Ovary (tissue), 3 donors: ENCODE measurements around the gene COL7A1.

Source experiments
- EP300 ChIP-seq: sonication (generic); formaldehyde crosslinking; IDR thresholded peaks from one replicate; pipeline ENCODE4 v1.6.1; 2017; ENCODE audit warnings: antibody characterized with exemption
- POLR2A ChIP-seq: fragments of 450-650 bp; IDR thresholded peaks from one replicate; pipeline ENCODE4 v1.6.1; 2017; ENCODE audit warnings: antibody characterized with exemption, mild to moderate bottlenecking, moderate library complexity
- TF ChIP-seq, protein P1 (sequence below), 3 donors: fragments of 450-650 bp in 2 of 3; fragments of 200-600 bp in 1 of 3; IDR thresholded peaks; one replicate each; pipeline versions ENCODE4 v1.5.1 to v1.8.0; 2016 to 2022; ENCODE audit warnings: antibody characterized with exemption in 3 of 3, mild to moderate bottlenecking in 1 of 3
- donor health status: DM: no; HTN: no; CAD: no.

DNA sequence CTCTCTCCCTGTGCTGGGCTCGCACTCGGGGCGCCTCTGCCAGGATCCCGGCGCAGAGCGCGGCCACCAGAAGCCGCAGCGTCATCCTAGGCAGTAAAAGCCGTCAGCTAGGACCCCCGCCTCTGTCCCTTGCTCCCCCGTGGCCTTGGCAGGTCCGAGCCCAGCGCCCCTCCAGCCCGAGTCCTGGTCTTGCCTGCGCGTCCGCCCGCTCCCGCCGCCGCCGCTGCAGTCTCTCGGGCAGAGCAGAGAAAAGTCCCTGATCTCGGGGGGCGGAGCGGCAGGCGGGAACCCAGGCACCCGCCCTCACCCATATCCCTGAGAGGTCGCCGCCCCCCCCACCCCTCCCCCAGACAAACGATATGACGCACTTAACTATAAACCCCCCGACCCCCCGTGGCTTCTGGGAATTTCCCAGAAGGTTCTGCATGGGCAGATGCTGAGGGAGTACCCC lies at the start of gene COL7A1:
- TF ChIP-seq, protein P1, sequence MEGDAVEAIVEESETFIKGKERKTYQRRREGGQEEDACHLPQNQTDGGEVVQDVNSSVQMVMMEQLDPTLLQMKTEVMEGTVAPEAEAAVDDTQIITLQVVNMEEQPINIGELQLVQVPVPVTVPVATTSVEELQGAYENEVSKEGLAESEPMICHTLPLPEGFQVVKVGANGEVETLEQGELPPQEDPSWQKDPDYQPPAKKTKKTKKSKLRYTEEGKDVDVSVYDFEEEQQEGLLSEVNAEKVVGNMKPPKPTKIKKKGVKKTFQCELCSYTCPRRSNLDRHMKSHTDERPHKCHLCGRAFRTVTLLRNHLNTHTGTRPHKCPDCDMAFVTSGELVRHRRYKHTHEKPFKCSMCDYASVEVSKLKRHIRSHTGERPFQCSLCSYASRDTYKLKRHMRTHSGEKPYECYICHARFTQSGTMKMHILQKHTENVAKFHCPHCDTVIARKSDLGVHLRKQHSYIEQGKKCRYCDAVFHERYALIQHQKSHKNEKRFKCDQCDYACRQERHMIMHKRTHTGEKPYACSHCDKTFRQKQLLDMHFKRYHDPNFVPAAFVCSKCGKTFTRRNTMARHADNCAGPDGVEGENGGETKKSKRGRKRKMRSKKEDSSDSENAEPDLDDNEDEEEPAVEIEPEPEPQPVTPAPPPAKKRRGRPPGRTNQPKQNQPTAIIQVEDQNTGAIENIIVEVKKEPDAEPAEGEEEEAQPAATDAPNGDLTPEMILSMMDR (IDR thresholded peaks at IDR 0.05): no peak
- TF ChIP-seq EP300 (no peak), POLR2A (no peak)
